DND-41 (cell line): ENCODE results near the gene PPP6R2.

ENCODE experiments used
- ATAC-seq: fragments of 200-7000 bp; cut with Tn5 transposase; 3 replicates; pipeline ENCODE4 v1.9.1; 2021; ENCODE audit warnings: low read depth; ENCODE audit not compliant: insufficient read depth
- DNase-seq: peaks from one replicate; pipeline ENCODE4 v3.0.0-alpha.2; 2020
- H2AFZ ChIP-seq: 2 replicates; pipeline ENCODE4 v1.6.0; 2012; ENCODE audit warnings: low read depth, low read length
- H3K27ac ChIP-seq: 2 replicates; pipeline ENCODE4 v1.5.1; 2012; ENCODE audit warnings: low read length, inconsistent platforms
- H3K27me3 ChIP-seq: fragments of 200-600 bp; sonication (generic); 2 replicates; pipeline ENCODE4 v1.6.0; 2012; ENCODE audit warnings: low read length, mild to moderate bottlenecking, inconsistent platforms; ENCODE audit not compliant: insufficient read depth, poor library complexity
- H3K36me3 ChIP-seq: 2 replicates; pipeline ENCODE4 v1.5.1; 2012; ENCODE audit warnings: low read length, inconsistent platforms; ENCODE audit not compliant: insufficient read depth
- H3K4me1 ChIP-seq: 2 replicates; pipeline ENCODE4 v1.5.1; 2012; ENCODE audit warnings: mild to moderate bottlenecking, low read length; ENCODE audit not compliant: insufficient read depth
- H3K4me2 ChIP-seq: 2 replicates; pipeline ENCODE4 v1.6.0; 2012; ENCODE audit warnings: mild to moderate bottlenecking, moderate library complexity, low read length, inconsistent platforms; ENCODE audit not compliant: insufficient read depth
- H3K4me3 ChIP-seq, 2 experiments: fragments of 200-600 bp in 1 of 2; shearing (Covaris generic) in 1 of 2; 2 replicates each; pipeline ENCODE4 v1.5.1; 2012 to 2016; ENCODE audit warnings: inconsistent platforms in 2 of 2, low read length in 2 of 2, mild to moderate bottlenecking in 2 of 2, low read depth in 1 of 2, moderate library complexity in 1 of 2
- H3K79me2 ChIP-seq: 2 replicates; pipeline ENCODE4 v1.6.0; 2012; ENCODE audit warnings: low read length, inconsistent platforms; ENCODE audit not compliant: insufficient read depth
- H3K9ac ChIP-seq: 2 replicates; pipeline ENCODE4 v1.6.0; 2012; ENCODE audit warnings: low read depth, mild to moderate bottlenecking, inconsistent platforms, low read length, moderate library complexity
- H3K9me3 ChIP-seq: 2 replicates; pipeline ENCODE4 v1.5.1; 2012; ENCODE audit warnings: low read length, moderate library complexity, mild to moderate bottlenecking, inconsistent platforms; ENCODE audit not compliant: insufficient read depth, severe bottlenecking
- H4K20me1 ChIP-seq: 2 replicates; pipeline ENCODE4 v1.6.0; 2012; ENCODE audit warnings: low read length; ENCODE audit not compliant: insufficient read depth
- CTCF ChIP-seq: IDR thresholded peaks from 2 replicates; pipeline ENCODE4 v1.5.1; 2012; ENCODE audit warnings: borderline replicate concordance, low read length, moderate library complexity, mild to moderate bottlenecking; ENCODE audit not compliant: poor library complexity, severe bottlenecking; ENCODE audit errors: extremely low read depth
- EZH2 ChIP-seq: IDR thresholded peaks from 3 replicates; pipeline ENCODE4 v1.6.1; 2012; ENCODE audit warnings: borderline replicate concordance, low read depth, mild to moderate bottlenecking, moderate library complexity, low read length, inconsistent platforms; ENCODE audit not compliant: severe bottlenecking

Gene PPP6R2

GRCh38 chr22:50443197-50443596, 100.1 kb downstream of the PPP6R2 start:
- H3K79me2 ChIP-seq = no peaks in the 10 kb centered on the region
- no peak overlapping the region for H3K4me3 ChIP-seq
- peaks cover 55% of the 10 kb centered on the region for H4K20me1 ChIP-seq
- no peak overlapping the region for H3K4me2 ChIP-seq
- peaks cover 85% of the 10 kb centered on the region for H3K36me3 ChIP-seq
- TF ChIP-seq EZH2 = no peak
- H2AFZ ChIP-seq = no peak overlapping the region
- no peak overlapping the region for H3K9ac ChIP-seq
- no peak overlapping the region; the same call in 1 of the 2 replicates for H3K27ac ChIP-seq
- no peaks in the 10 kb centered on the region for H3K27me3 ChIP-seq
- H3K9me3 ChIP-seq = no peaks in the 10 kb centered on the region
- ATAC-seq (peak; percentile 10; the same call in 2 of the 3 replicates), DNase-seq (no peak)
- H3K4me1 ChIP-seq = peaks cover 5% of the 10 kb centered on the region; the same call in 1 of the 2 replicates

GRCh38 chr22:50443801-50444625, 100.9 kb downstream of the PPP6R2 start:
- peaks cover 85% of the 10 kb centered on the region for H3K36me3 ChIP-seq
- TF ChIP-seq EZH2 = no peak
- no peak for TF ChIP-seq CTCF
- ATAC-seq (peak; percentile 11), DNase-seq (no peak)
- no peak overlapping the region for H3K9ac ChIP-seq
- H4K20me1 ChIP-seq = peaks cover 57% of the 10 kb centered on the region
- H3K9me3 ChIP-seq = no peaks in the 10 kb centered on the region
- H3K4me2 ChIP-seq = no peak overlapping the region
- no peak overlapping the region for H2AFZ ChIP-seq
- no peak overlapping the region for H3K4me3 ChIP-seq
- peaks cover 5% of the 10 kb centered on the region; the same call in 1 of the 2 replicates for H3K4me1 ChIP-seq
- no peaks in the 10 kb centered on the region for H3K79me2 ChIP-seq
- no peaks in the 10 kb centered on the region for H3K27me3 ChIP-seq
- H3K27ac ChIP-seq = no peak overlapping the region

GRCh38 chr22:50444663-50445062, 101.5 kb downstream of the PPP6R2 start:
- Histone ChIP-seq H3K4me3 (no peak overlapping the region), H4K20me1 (peaks cover 53% of the 10 kb centered on the region), H3K27me3 (no peaks in the 10 kb centered on the region), H3K27ac (no peak overlapping the region), H2AFZ (no peak overlapping the region), H3K9me3 (no peaks in the 10 kb centered on the region), H3K9ac (no peak overlapping the region), H3K4me1 (peaks cover 5% of the 10 kb centered on the region; the same call in 1 of the 2 replicates), H3K79me2 (no peaks in the 10 kb centered on the region), H3K4me2 (no peak overlapping the region), H3K36me3 (peaks cover 85% of the 10 kb centered on the region)
- no peak for TF ChIP-seq CTCF
- TF ChIP-seq EZH2 = no peak
- no peak for DNase-seq
- no peak for ATAC-seq
